Measurements from ENCODE around the gene HSD17B12. TPM values are rescaled to one million over a fixed set of nuclear protein-coding genes. Genes with fewer than 3 reads are reported as not detected.

The HSD17B12 gene
- total RNA-seq, 4 donors from 2014 or later: 37.5 to 47.5 (median 42.2) TPM

DNA sequence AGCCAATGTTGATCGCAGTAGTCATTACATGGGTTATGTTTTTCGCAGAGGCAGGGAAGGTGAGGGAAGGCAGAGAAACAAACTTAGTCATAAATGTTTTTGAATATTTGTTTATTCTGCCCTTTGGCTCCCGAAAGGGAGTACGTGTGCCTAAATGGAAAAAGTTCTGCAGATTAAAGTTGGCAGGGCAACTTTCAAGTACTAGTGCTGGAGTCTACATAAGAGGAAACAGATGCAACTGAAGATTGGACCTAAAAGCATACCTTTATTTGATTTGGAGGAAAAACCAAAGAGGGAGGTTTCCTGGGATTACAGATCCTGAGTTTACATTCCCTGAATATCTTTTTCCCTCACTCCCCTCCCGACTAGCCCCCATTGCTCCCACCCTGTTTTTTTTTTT lies 5.7 kb downstream of the HSD17B12 start:
- H3K4me1 ChIP-seq: peaks cover 5 to 38% (median 9%) of the 10 kb centered on the region in 3 donors
- no peak for ATAC-seq
- H3K27me3 ChIP-seq: no peaks in the 10 kb centered on the region
- no peak overlapping the region for H3K4me3 ChIP-seq
- TF ChIP-seq POLR2A (IDR thresholded peaks at IDR 0.05): no peak
- H3K36me3 ChIP-seq: no peaks in the 10 kb centered on the region
- no peaks in the 10 kb centered on the region for H3K9me3 ChIP-seq
- 78 to 83% methylated on average over 5 of the region's 5 CpGs for WGBS, 2 donors (ENCODE audit: low coverage in 1 of 2)
- H3K27ac ChIP-seq: no peak overlapping the region

- TF ChIP-seq EP300 (IDR thresholded peaks at IDR 0.05): no peak
- TF ChIP-seq CTCF (IDR thresholded peaks at IDR 0.05): no peak
- TF ChIP-seq POLR2AphosphoS5 (IDR thresholded peaks at IDR 0.05): peak; percentile 15
- no peak for TF ChIP-seq POLR2A (IDR thresholded peaks at IDR 0.05)
- 40 to 46% methylated on average over 2 to 3 of the region's 3 CpGs for WGBS, 2 donors (ENCODE audit: low coverage in 1 of 2)
- Histone ChIP-seq H3K27me3 (no peaks in the 10 kb centered on the region), H3K4me3 (no peak overlapping the region), H3K36me3 (no peaks in the 10 kb centered on the region), H3K27ac (peak overlapping the region in 3 of 4 donors; percentile 13 to 44 (median 38)), H3K9me3 (no peaks in the 10 kb centered on the region), H3K4me1 (peaks cover 0 to 27% (median 3%) of the 10 kb centered on the region in 3 donors)
- peak; percentile 79 for ATAC-seq
These were observed 6.7 kb downstream of the HSD17B12 start for GRCh38 chr11:43687120-43687791.

DNA sequence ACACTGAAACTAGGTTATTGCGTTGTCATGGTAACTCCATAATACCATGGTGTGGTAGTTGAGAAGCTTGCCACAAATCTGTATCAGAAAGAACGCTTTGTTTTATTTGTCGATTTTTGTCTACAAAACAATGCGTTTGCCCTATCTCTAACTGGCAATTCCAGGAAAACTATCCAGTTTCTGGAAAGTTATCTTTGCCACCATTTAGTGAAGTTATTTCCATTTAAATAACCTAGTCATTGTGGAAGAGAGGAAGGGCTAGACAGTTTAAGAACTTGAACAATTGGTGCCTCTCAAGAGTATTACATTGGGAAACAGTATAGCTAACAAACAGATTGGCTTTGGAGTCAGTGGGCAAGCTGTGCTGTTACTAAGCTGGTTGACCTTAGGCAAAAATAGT lies 7.9 kb downstream of the HSD17B12 start:
- no peaks in the 10 kb centered on the region for H3K9me3 ChIP-seq
- TF ChIP-seq POLR2AphosphoS5 (IDR thresholded peaks at IDR 0.05) (no peak), EP300 (IDR thresholded peaks at IDR 0.05) (no peak), POLR2A (IDR thresholded peaks at IDR 0.05) (no peak), CTCF (IDR thresholded peaks at IDR 0.05) (no peak)
- no peak overlapping the region for H3K27ac ChIP-seq
- no peaks in the 10 kb centered on the region for H3K27me3 ChIP-seq
- 90% methylated on average over 4 of the region's 4 CpGs; no CpG with 5 or more reads in 1 of the 2 donors for WGBS, 2 donors (ENCODE audit: low coverage in 1 of 2)
- no peaks in the 10 kb centered on the region for H3K36me3 ChIP-seq
- no peak overlapping the region for H3K4me3 ChIP-seq
- no peak for ATAC-seq
- H3K4me1 ChIP-seq: peaks cover 0 to 25% (median 3%) of the 10 kb centered on the region in 3 donors

- no peak overlapping the region for H3K4me3 ChIP-seq
- 85 to 93% methylated on average over 2 of the region's 2 CpGs for WGBS, 2 donors (ENCODE audit: low coverage in 1 of 2)
- no peaks in the 10 kb centered on the region for H3K9me3 ChIP-seq
- H3K27me3 ChIP-seq: no peaks in the 10 kb centered on the region
- TF ChIP-seq CTCF (IDR thresholded peaks at IDR 0.05) (no peak), POLR2AphosphoS5 (IDR thresholded peaks at IDR 0.05) (no peak), POLR2A (IDR thresholded peaks at IDR 0.05) (no peak), EP300 (IDR thresholded peaks at IDR 0.05) (no peak)
- peaks cover 0 to 25% (median 3%) of the 10 kb centered on the region in 3 donors for H3K4me1 ChIP-seq
- H3K27ac ChIP-seq: no peak overlapping the region
- no peaks in the 10 kb centered on the region for H3K36me3 ChIP-seq
- no peak for ATAC-seq
These were observed 8.6 kb downstream of the HSD17B12 start for GRCh38 chr11:43689167-43689566.

DNA sequence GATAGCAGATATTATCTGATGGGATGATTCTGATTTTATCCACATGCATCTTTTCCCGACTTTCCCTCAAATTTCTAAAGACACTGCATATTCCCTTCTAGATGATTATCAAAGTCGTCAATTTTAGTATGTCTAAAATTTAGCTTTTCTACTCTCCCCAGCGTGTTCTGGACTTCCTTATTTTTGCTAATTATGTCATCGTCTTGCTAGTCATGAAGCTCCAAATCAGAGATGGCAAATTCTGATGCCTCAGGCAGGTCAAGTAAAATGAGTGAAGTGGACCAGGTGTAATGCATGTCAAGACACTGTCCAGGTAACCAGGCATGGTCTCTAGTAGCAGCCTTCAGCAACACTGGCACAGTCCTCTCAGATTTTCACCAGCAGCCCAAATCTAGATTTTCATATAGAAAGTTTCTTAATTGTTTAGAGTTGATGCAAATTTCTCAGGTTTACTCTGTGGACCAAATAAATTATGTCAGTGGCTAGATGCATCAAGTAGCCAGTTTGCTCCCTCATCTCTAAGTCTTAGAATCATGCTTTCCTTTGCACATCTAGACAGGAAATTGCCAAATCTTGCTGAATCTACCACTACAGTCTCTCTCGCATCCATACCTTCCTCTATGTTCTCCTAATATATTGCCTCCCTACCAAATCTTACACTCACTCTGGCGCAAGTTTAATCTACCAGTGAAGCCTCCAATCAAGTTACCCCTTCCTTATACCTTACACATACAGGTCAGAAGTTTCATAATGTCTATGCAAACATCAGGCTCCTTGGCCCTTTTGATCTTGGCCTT lies 10.6 kb downstream of the HSD17B12 start:
- no peaks in the 10 kb centered on the region for H3K9me3 ChIP-seq
- no peak for ATAC-seq
- no peak for TF ChIP-seq EP300 (IDR thresholded peaks at IDR 0.05)
- no peaks in the 10 kb centered on the region for H3K36me3 ChIP-seq
- WGBS, 2 donors (ENCODE audit: low coverage in 1 of 2): 89 to 100% methylated on average over 5 to 6 of the region's 6 CpGs
- H3K27ac ChIP-seq: no peak overlapping the region
- H3K27me3 ChIP-seq: no peaks in the 10 kb centered on the region
- peaks cover 0 to 20% (median 3%) of the 10 kb centered on the region in 3 donors for H3K4me1 ChIP-seq
- no peak overlapping the region for H3K4me3 ChIP-seq

All from gastroesophageal sphincter (tissue), 4 donors.